H1 (cell line): Measurements from ENCODE around the gene PCNP. TPM values are rescaled to one million over a fixed set of nuclear protein-coding genes. Genes with fewer than 3 reads are reported as not detected.

ENCODE experiments used
- CTCF ChIA-PET: fragments of 300-600 bp; sonication (Branson Sonifier 250); formaldehyde crosslinking; loops from one replicate; lab custom pipeline; 2021; ENCODE audit not compliant: partially characterized antibody; lab: Charles Lee
- POLR2A ChIA-PET: fragments of 300-600 bp; sonication (Branson Sonifier 250); formaldehyde crosslinking; loops from one replicate; lab custom pipeline; 2021; ENCODE audit warnings: inconsistent platforms; ENCODE audit not compliant: partially characterized antibody; lab: Charles Lee
- DNase-seq, 2 experiments: peaks; one replicate each; pipeline versions ENCODE4 v3.0.0 to v3.0.0-alpha.2; 2010 to 2022; ENCODE audit warnings: low spot score in 2 of 2, low read depth in 1 of 2, mixed read lengths in 1 of 2
- FAIRE-seq: peaks from 2 replicates; lab custom pipeline; 2011; peaks lifted over from hg19 to GRCh38; lab: Jason Lieb, UNC
- H2AFZ ChIP-seq: 2 replicates; pipeline ENCODE4 v1.8.1; 2012; ENCODE audit warnings: low read length, inconsistent platforms
- H2AK5ac ChIP-seq: 2 replicates; pipeline ENCODE4 v1.6.1; 2013; ENCODE audit warnings: low read depth, low read length
- H2BK120ac ChIP-seq: replicated peaks from 2 replicates; pipeline ENCODE3; 2013; ENCODE audit warnings: low read depth, low read length, inconsistent platforms
- H2BK12ac ChIP-seq: 2 replicates; pipeline ENCODE4 v1.6.1; 2013; ENCODE audit warnings: low read depth, low read length
- H2BK15ac ChIP-seq: 2 replicates; pipeline ENCODE4 v1.6.1; 2013; ENCODE audit warnings: low read length
- H2BK20ac ChIP-seq: 2 replicates; pipeline ENCODE4 v1.6.1; 2013; ENCODE audit warnings: low read length
- H2BK5ac ChIP-seq: 2 replicates; pipeline ENCODE4 v1.6.1; 2013; ENCODE audit warnings: low read depth, low read length
- H3K14ac ChIP-seq: 2 replicates; pipeline ENCODE4 v1.6.1; 2013; ENCODE audit warnings: inconsistent platforms; ENCODE audit not compliant: insufficient read length
- H3K18ac ChIP-seq: 2 replicates; pipeline ENCODE4 v1.6.1; 2013; ENCODE audit warnings: low read length; ENCODE audit errors: extremely low read depth
- H3K23ac ChIP-seq: 2 replicates; pipeline ENCODE4 v1.6.1; 2013; ENCODE audit warnings: inconsistent platforms; ENCODE audit not compliant: insufficient read length
- H3K23me2 ChIP-seq: 2 replicates; pipeline ENCODE4 v1.6.1; 2013; ENCODE audit warnings: low read depth, low read length
- H3K27ac ChIP-seq: 2 replicates; pipeline ENCODE4 v1.6.1; 2011; ENCODE audit warnings: low read depth, low read length, inconsistent platforms
- H3K27me3 ChIP-seq, 4 experiments: replicated peaks in 1 of 4; 1 replicate in 1 of 4; 2 replicates in 3 of 4; pipeline versions ENCODE4 v1.6.1 to v1.8.1; 2011 to 2013; ENCODE audit warnings: low read length in 3 of 4, mild to moderate bottlenecking in 3 of 4, inconsistent platforms in 2 of 4, mixed read lengths in 2 of 4, moderate library complexity in 1 of 4; ENCODE audit not compliant: control insufficient read depth in 3 of 4, insufficient read depth in 3 of 4; ENCODE audit errors: extremely low read depth in 1 of 4
- H3K36me3 ChIP-seq, 4 experiments: 2 replicates each; pipeline versions ENCODE4 v1.6.1 to v1.8.1; 2011 to 2013; ENCODE audit warnings: mild to moderate bottlenecking in 4 of 4, low read length in 3 of 4, moderate library complexity in 2 of 4, control low read depth in 1 of 4, inconsistent platforms in 1 of 4; ENCODE audit not compliant: insufficient read depth in 4 of 4, control insufficient read depth in 2 of 4
- H3K4ac ChIP-seq: replicated peaks from 2 replicates; pipeline ENCODE3; 2013; ENCODE audit warnings: low read length, low read depth, mixed read lengths, inconsistent platforms; ENCODE audit not compliant: insufficient read length
- H3K4me1 ChIP-seq, 4 experiments: replicated peaks in 1 of 4; 1 replicate in 1 of 4; 2 replicates in 3 of 4; pipeline versions ENCODE4 v1.6.1 to v1.8.1; 2011 to 2013; ENCODE audit warnings: low read length in 3 of 4, inconsistent platforms in 2 of 4, mixed read lengths in 1 of 4; ENCODE audit not compliant: insufficient read depth in 4 of 4, control insufficient read depth in 3 of 4
- H3K4me2 ChIP-seq, 2 experiments: 2 replicates each; pipeline versions ENCODE4 v1.6.1 to v1.8.1; 2011 to 2013; ENCODE audit warnings: low read depth in 2 of 2, low read length in 2 of 2, control low read depth in 1 of 2, inconsistent platforms in 1 of 2, mild to moderate bottlenecking in 1 of 2; ENCODE audit not compliant: insufficient read depth in 1 of 2
- H3K4me3 ChIP-seq, 4 experiments: fragments of 200-600, 300-600 bp in 1 of 4; sonication (generic), shearing (Covaris generic), sonication (Bioruptor Twin) in 1 of 4; 2 replicates each; pipeline versions ENCODE4 v1.5.1 to v1.8.1; 2011 to 2016; ENCODE audit warnings: low read length in 4 of 4, low read depth in 3 of 4, control low read depth in 2 of 4, inconsistent platforms in 2 of 4, mild to moderate bottlenecking in 2 of 4, mixed read lengths in 1 of 4, moderate library complexity in 1 of 4; ENCODE audit not compliant: insufficient read depth in 2 of 4; ENCODE audit errors: extremely low read depth in 1 of 4
- H3K56ac ChIP-seq: replicated peaks from 2 replicates; pipeline ENCODE3; 2013; ENCODE audit warnings: low read depth, mild to moderate bottlenecking, mixed read lengths, low read length, inconsistent platforms; ENCODE audit not compliant: insufficient read length
- H3K79me1 ChIP-seq: 2 replicates; pipeline ENCODE4 v1.6.1; 2013; ENCODE audit warnings: low read depth, low read length, control low read depth
- H3K79me2 ChIP-seq, 2 experiments: 2 replicates each; pipeline versions ENCODE4 v1.6.1 to v1.8.1; 2012 to 2013; ENCODE audit warnings: low read length in 2 of 2, mild to moderate bottlenecking in 2 of 2, inconsistent platforms in 1 of 2; ENCODE audit not compliant: insufficient read depth in 2 of 2, control insufficient read depth in 1 of 2
- H3K9ac ChIP-seq, 4 experiments: replicated peaks in 1 of 4; 1 replicate in 1 of 4; 2 replicates in 3 of 4; pipeline versions ENCODE4 v1.6.1 to v1.8.1; 2011 to 2013; ENCODE audit warnings: low read depth in 3 of 4, low read length in 3 of 4, control low read depth in 2 of 4, mild to moderate bottlenecking in 2 of 4, moderate library complexity in 2 of 4, inconsistent platforms in 1 of 4; ENCODE audit errors: extremely low read depth in 1 of 4
- H3K9me3 ChIP-seq, 2 experiments: 2 replicates each; pipeline versions ENCODE4 v1.6.1 to v1.8.1; 2012 to 2013; ENCODE audit warnings: mild to moderate bottlenecking in 2 of 2, moderate library complexity in 2 of 2, control low read depth in 1 of 2, inconsistent platforms in 1 of 2, low read depth in 1 of 2, low read length in 1 of 2, mixed read lengths in 1 of 2; ENCODE audit not compliant: insufficient read depth in 2 of 2
- H4K20me1 ChIP-seq, 2 experiments: replicated peaks in 1 of 2; 2 replicates each; pipeline versions ENCODE3 to v1.8.1; 2011 to 2013; ENCODE audit warnings: inconsistent platforms in 2 of 2, low read length in 2 of 2, mild to moderate bottlenecking in 1 of 2; ENCODE audit not compliant: insufficient read depth in 2 of 2, control insufficient read depth in 1 of 2
- H4K5ac ChIP-seq: 2 replicates; pipeline ENCODE4 v1.6.1; 2013; ENCODE audit warnings: low read length, low read depth, mixed read lengths, inconsistent platforms; ENCODE audit not compliant: insufficient read length
- H4K8ac ChIP-seq: 2 replicates; pipeline ENCODE4 v1.8.0; 2013; ENCODE audit warnings: mild to moderate bottlenecking, moderate library complexity, low read length, inconsistent platforms; ENCODE audit not compliant: insufficient read depth; ENCODE audit errors: extremely low read depth
- H4K91ac ChIP-seq: replicated peaks from 2 replicates; pipeline ENCODE3; 2013; ENCODE audit warnings: low read length, mixed read lengths, inconsistent platforms; ENCODE audit not compliant: insufficient read length
- POLR2A ChIP-seq, 2 experiments: IDR thresholded peaks; 1 replicate in 1 of 2; 2 replicates in 1 of 2; pipeline ENCODE4 v1.6.1; 2011; ENCODE audit warnings: low read depth in 2 of 2, low read length in 2 of 2, mild to moderate bottlenecking in 2 of 2; ENCODE audit errors: control extremely low read depth in 1 of 2
- POLR2AphosphoS5 ChIP-seq: IDR thresholded peaks from 2 replicates; pipeline ENCODE4 v1.6.1; 2011; ENCODE audit warnings: low read depth, low read length
- TEAD4 ChIP-seq: IDR thresholded peaks from 2 replicates; pipeline ENCODE4 v1.6.1; 2012; ENCODE audit warnings: low read depth, low read length, inconsistent platforms, mixed read lengths
- WGBS, 2 experiments: shearing (Covaris generic) in 1 of 2; methylation state at CpG; one replicate each; pipeline versions ENCODE4 v1.1.6 to v1.1.7; 2013 to 2015; ENCODE audit warnings: low lambda C conversion rate in 2 of 2, mixed read lengths in 2 of 2, inconsistent platforms in 1 of 2, low coverage in 1 of 2, missing lambda C conversion rate in 1 of 2; ENCODE audit not compliant: insufficient replicate concordance in 2 of 2, insufficient coverage in 1 of 2, insufficient read length in 1 of 2; ENCODE audit errors: extremely low coverage in 1 of 2, missing lambda C conversion rate in 1 of 2; 5-methylcytosine and 5-hydroxymethylcytosine counted together
- polyA plus RNA-seq, 7 experiments: library from polyadenylated mRNA; depleted of rRNA in 3 of 7; stranded (reverse) in 5 of 7; unstranded in 2 of 7; fragments of >200 nt in 5 of 7; fragments of 200-250 nt in 2 of 7; gene quantifications; 1 replicate in 5 of 7; 2 replicates in 1 of 7; 4 replicates in 1 of 7; pipeline versions ENCODE4 v1.2.1 to v1.2.3, GENCODE V29; 2011 to 2013; ENCODE audit warnings: missing spikeins in 2 of 7, mixed read lengths in 2 of 7
- total RNA-seq: library from RNA; stranded (reverse); fragmentation: NEBNext Ultra II Directional; extraction: Animal tissue kit (Norgen Biotek cat#: 25700); gene quantifications from 2 replicates; pipeline ENCODE4 v1.2.1, GENCODE V29; 2021

Gene PCNP
- total and polyA plus RNA-seq, 2 of the 8 experiments (the other 6 are each of a cell fraction or from before 2014, with no cell fraction given), result 29.1 to 192 TPM

DNA sequence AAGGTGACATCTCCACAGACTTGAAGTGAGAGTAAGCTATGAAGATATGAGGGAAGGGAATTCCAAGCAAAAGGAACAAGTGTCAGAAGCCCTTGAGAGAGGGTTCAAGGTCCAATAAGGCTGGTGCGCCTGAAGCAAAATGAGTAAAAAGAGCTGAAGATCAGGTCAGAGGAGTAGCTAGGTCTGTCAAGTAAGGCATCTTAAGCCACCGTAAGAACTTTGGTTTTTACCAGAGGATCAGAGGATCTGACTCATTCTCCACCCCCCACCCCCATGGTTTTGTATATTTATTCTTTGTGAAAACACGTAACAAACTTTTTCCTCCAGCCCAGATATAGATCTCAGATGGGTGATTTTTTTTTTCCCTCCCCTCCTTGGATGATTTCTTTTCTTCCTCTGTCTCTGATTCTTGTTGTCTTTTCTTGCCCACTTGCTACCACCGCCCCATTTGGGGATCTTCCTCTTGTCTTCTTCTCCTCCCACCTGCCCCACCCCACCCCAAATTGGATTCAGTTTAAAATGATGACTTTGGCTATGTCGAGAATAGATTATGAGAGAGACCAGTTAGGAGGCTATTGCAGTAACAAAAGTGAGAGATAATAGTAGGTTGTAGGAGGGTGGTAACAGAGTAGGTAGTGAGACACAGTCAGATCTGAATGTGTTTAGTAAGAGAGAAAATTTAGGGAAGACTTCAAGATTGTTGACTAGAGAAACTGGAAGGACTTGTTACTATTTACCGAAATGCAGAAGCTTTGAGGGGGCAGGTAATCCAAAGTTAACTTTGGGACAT is 6.3 kb upstream of the PCNP start:
- Histone ChIP-seq H3K27ac (no peak overlapping the region), H2BK12ac (no peak overlapping the region), H3K9me3 (no peaks in the 10 kb centered on the region), H3K4me2 (no peak overlapping the region), H3K4ac (no peak overlapping the region), H3K23ac (no peak overlapping the region), H2AK5ac (no peak overlapping the region), H3K79me2 (peaks cover 12 to 41% of the 10 kb centered on the region in 2 experiments), H3K23me2 (peaks cover 2% of the 10 kb centered on the region), H3K56ac (no peak overlapping the region), H3K36me3 (peaks cover 9 to 31% (median 17%) of the 10 kb centered on the region in 4 experiments), H3K27me3 (no peaks in the 10 kb centered on the region; a peak in 1 of 7 replicates), H2BK5ac (no peak overlapping the region), H2BK15ac (no peak overlapping the region), H2BK120ac (no peak overlapping the region), H3K4me1 (peaks cover 0 to 5% (median 1%) of the 10 kb centered on the region in 4 experiments; a peak in 1 of 7 replicates), H2BK20ac (no peak overlapping the region), H4K20me1 (peaks cover 5 to 8% of the 10 kb centered on the region in 2 experiments), H3K9ac (no peak overlapping the region), H3K4me3 (no peak overlapping the region), H3K18ac (no peak overlapping the region), H4K5ac (no peak overlapping the region), H3K79me1 (peaks cover 2% of the 10 kb centered on the region), H2AFZ (no peak overlapping the region), H4K8ac (no peak overlapping the region), H3K14ac (no peak overlapping the region), H4K91ac (no peak overlapping the region)
- POLR2A ChIA-PET, result interaction anchor here (1.1 to 1.5 kb wide), 3 partner anchors 70 to 113 kb away, joined by 3 to 4 read pairs (median 3); no protein-coding TSS in a partner anchor
- WGBS, 2 experiments, result 85% methylated on average over 6 of the region's 6 CpGs; no CpG with 5 or more reads in 1 of the 2 experiments
- CTCF ChIA-PET, result no interaction called here
- no peak for FAIRE-seq
- no peak for DNase-seq
- no peak for TF ChIP-seq TEAD4
- peak; percentile 47; the same call in 1 of the 2 replicates for TF ChIP-seq POLR2AphosphoS5
- TF ChIP-seq POLR2A (IDR thresholded peaks at IDR 0.05; ENCODE audit: control extremely low read depth in 1 of 2, low read depth in 2 of 2, low read length in 2 of 2), result peak in 1 of 2 experiments; percentile 73; a peak in 2 of 3 replicates
